OCI-LY7 (cell line): ENCODE data around the gene PYHIN1.

Experiments used
- EZH2phosphoT487 ChIP-seq: fragments of 200-600 bp; sonication (generic); IDR thresholded peaks from 2 replicates; pipeline ENCODE4 v1.6.1; 2018; ENCODE audit warnings: low read depth, borderline replicate concordance, mild to moderate bottlenecking, mixed run types, antibody characterized with exemption, low read length, moderate library complexity, mixed read lengths
- TF ChIP-seq, protein P1 (sequence below): fragments of 200-600 bp; sonication (generic); conservative IDR thresholded peaks from 2 replicates; pipeline ENCODE4 v1.5.1; 2014; ENCODE audit warnings: mild to moderate bottlenecking, antibody characterized with exemption, low read length, moderate library complexity, mixed read lengths

- TF ChIP-seq, protein P1, sequence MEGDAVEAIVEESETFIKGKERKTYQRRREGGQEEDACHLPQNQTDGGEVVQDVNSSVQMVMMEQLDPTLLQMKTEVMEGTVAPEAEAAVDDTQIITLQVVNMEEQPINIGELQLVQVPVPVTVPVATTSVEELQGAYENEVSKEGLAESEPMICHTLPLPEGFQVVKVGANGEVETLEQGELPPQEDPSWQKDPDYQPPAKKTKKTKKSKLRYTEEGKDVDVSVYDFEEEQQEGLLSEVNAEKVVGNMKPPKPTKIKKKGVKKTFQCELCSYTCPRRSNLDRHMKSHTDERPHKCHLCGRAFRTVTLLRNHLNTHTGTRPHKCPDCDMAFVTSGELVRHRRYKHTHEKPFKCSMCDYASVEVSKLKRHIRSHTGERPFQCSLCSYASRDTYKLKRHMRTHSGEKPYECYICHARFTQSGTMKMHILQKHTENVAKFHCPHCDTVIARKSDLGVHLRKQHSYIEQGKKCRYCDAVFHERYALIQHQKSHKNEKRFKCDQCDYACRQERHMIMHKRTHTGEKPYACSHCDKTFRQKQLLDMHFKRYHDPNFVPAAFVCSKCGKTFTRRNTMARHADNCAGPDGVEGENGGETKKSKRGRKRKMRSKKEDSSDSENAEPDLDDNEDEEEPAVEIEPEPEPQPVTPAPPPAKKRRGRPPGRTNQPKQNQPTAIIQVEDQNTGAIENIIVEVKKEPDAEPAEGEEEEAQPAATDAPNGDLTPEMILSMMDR: no peak
- TF ChIP-seq EZH2phosphoT487: no peak
Observed at GRCh38 chr1:158943059-158943458, 11.7 kb downstream of the PYHIN1 start.
